ENCODE data around the gene MCU. TPM values are rescaled to one million over a fixed set of nuclear protein-coding genes. Genes with fewer than 3 reads are reported as not detected.

The MCU gene
- total and polyA plus RNA-seq, 5 donors: 14.2 to 22.1 (median 18.1) TPM

- intact Hi-C loops (cut with DNase I): no loop called here
- Histone ChIP-seq H3K4me3 (ENCODE audit: low read length) (no peak overlapping the region), H3K4me1 (ENCODE audit: control insufficient read depth, insufficient read depth, low read length) (peaks cover 4% of the 10 kb centered on the region), H3K27ac (ENCODE audit: low read length) (no peak overlapping the region), H3K9me3 (ENCODE audit: control insufficient read depth, low read length) (no peaks in the 10 kb centered on the region), H3K27me3 (ENCODE audit: control insufficient read depth, insufficient read depth) (no peaks in the 10 kb centered on the region)
- 55% methylated on average over 3 of the region's 3 CpGs for WGBS
- ATAC-seq: peak; percentile 79 to 90
- DNase-seq: no peak
Measured at GRCh38 chr10:72702868-72703581, 11.1 kb downstream of the MCU start.

GRCh38 chr10:72704117-72704516, 12.2 kb downstream of the MCU start:
- H3K4me3 ChIP-seq (ENCODE audit: low read length): no peak overlapping the region
- ATAC-seq: no peak
- peaks cover 7% of the 10 kb centered on the region for H3K4me1 ChIP-seq (ENCODE audit: control insufficient read depth, insufficient read depth, low read length)
- intact Hi-C loops (cut with DNase I): no loop called here
- H3K27ac ChIP-seq (ENCODE audit: low read length): no peak overlapping the region
- no peaks in the 10 kb centered on the region for H3K9me3 ChIP-seq (ENCODE audit: control insufficient read depth, low read length)
- no peaks in the 10 kb centered on the region for H3K27me3 ChIP-seq (ENCODE audit: control insufficient read depth, insufficient read depth)
- DNase-seq: no peak
- 89% methylated on average over 4 of the region's 4 CpGs for WGBS

- Histone ChIP-seq H3K9me3 (ENCODE audit: control insufficient read depth, low read length) (no peaks in the 10 kb centered on the region), H3K27me3 (ENCODE audit: control insufficient read depth, insufficient read depth) (no peaks in the 10 kb centered on the region), H3K4me1 (ENCODE audit: control insufficient read depth, insufficient read depth, low read length) (peaks cover 4% of the 10 kb centered on the region), H3K27ac (ENCODE audit: low read length) (no peak overlapping the region), H3K4me3 (ENCODE audit: low read length) (no peak overlapping the region)
- 9% methylated on average over 1 of the region's 1 CpG for WGBS
- intact Hi-C loops (cut with DNase I): no loop called here
- DNase-seq: peak in 1 of 3 donors; percentile 62
- ATAC-seq: peak; percentile 60 to 69
Measured at GRCh38 chr10:72709041-72709440, 17.1 kb downstream of the MCU start.

- no peaks in the 10 kb centered on the region for H3K27me3 ChIP-seq (ENCODE audit: control insufficient read depth, insufficient read depth)
- DNase-seq (no peak), ATAC-seq (no peak)
- H3K4me1 ChIP-seq (ENCODE audit: control insufficient read depth, insufficient read depth, low read length): peaks cover 4% of the 10 kb centered on the region
- intact Hi-C loops (cut with DNase I): no loop called here
- H3K4me3 ChIP-seq (ENCODE audit: low read length): no peak overlapping the region
- H3K9me3 ChIP-seq (ENCODE audit: control insufficient read depth, low read length): no peaks in the 10 kb centered on the region
- peak overlapping the region; percentile 17 for H3K27ac ChIP-seq (ENCODE audit: low read length)
- WGBS: 37% methylated on average over 2 of the region's 2 CpGs
Measured at GRCh38 chr10:72712136-72712535, 20.2 kb downstream of the MCU start.

GRCh38 chr10:72719941-72720592, 28.1 kb downstream of the MCU start:
- Histone ChIP-seq H3K4me1 (ENCODE audit: control insufficient read depth, insufficient read depth, low read length) (no peaks in the 10 kb centered on the region), H3K4me3 (ENCODE audit: low read length) (no peak overlapping the region), H3K9me3 (ENCODE audit: control insufficient read depth, low read length) (no peaks in the 10 kb centered on the region), H3K27me3 (ENCODE audit: control insufficient read depth, insufficient read depth) (no peaks in the 10 kb centered on the region), H3K27ac (ENCODE audit: low read length) (no peak overlapping the region)
- over 99% methylated on average over 2 of the region's 2 CpGs for WGBS
- intact Hi-C loops (cut with DNase I): no loop called here
- DNase-seq (no peak), ATAC-seq (no peak)

- intact Hi-C loops (cut with DNase I): no loop called here
- WGBS: 84% methylated on average over 4 of the region's 4 CpGs
- no peak overlapping the region for H3K27ac ChIP-seq (ENCODE audit: low read length)
- ATAC-seq (no peak), DNase-seq (no peak)
- no peaks in the 10 kb centered on the region for H3K4me1 ChIP-seq (ENCODE audit: control insufficient read depth, insufficient read depth, low read length)
- no peaks in the 10 kb centered on the region for H3K27me3 ChIP-seq (ENCODE audit: control insufficient read depth, insufficient read depth)
- H3K9me3 ChIP-seq (ENCODE audit: control insufficient read depth, low read length): no peaks in the 10 kb centered on the region
- no peak overlapping the region for H3K4me3 ChIP-seq (ENCODE audit: low read length)
Measured at GRCh38 chr10:72720814-72721660, 29.1 kb downstream of the MCU start.

- H3K4me3 ChIP-seq (ENCODE audit: low read length): no peak overlapping the region
- H3K9me3 ChIP-seq (ENCODE audit: control insufficient read depth, low read length): no peaks in the 10 kb centered on the region
- no peaks in the 10 kb centered on the region for H3K4me1 ChIP-seq (ENCODE audit: control insufficient read depth, insufficient read depth, low read length)
- WGBS: 51% methylated on average over 2 of the region's 2 CpGs
- DNase-seq (no peak), ATAC-seq (no peak)
- no peaks in the 10 kb centered on the region for H3K27me3 ChIP-seq (ENCODE audit: control insufficient read depth, insufficient read depth)
- no peak overlapping the region for H3K27ac ChIP-seq (ENCODE audit: low read length)
- intact Hi-C loops (cut with DNase I): no loop called here
Measured at GRCh38 chr10:72727130-72727529, 35.2 kb downstream of the MCU start.

GRCh38 chr10:72728462-72728861, 36.5 kb downstream of the MCU start:
- H3K27ac ChIP-seq (ENCODE audit: low read length): no peak overlapping the region
- no peak overlapping the region for H3K4me3 ChIP-seq (ENCODE audit: low read length)
- WGBS: 75% methylated on average over 2 of the region's 2 CpGs
- DNase-seq: no peak
- H3K27me3 ChIP-seq (ENCODE audit: control insufficient read depth, insufficient read depth): no peaks in the 10 kb centered on the region
- no peak for ATAC-seq
- intact Hi-C loops (cut with DNase I): no loop called here
- H3K9me3 ChIP-seq (ENCODE audit: control insufficient read depth, low read length): no peaks in the 10 kb centered on the region
- no peaks in the 10 kb centered on the region for H3K4me1 ChIP-seq (ENCODE audit: control insufficient read depth, insufficient read depth, low read length)

- intact Hi-C loops (cut with DNase I): no loop called here
- Histone ChIP-seq H3K27ac (ENCODE audit: low read length) (no peak overlapping the region), H3K4me3 (ENCODE audit: low read length) (no peak overlapping the region)
Measured at GRCh38 chr10:72729528-72729927, 37.6 kb downstream of the MCU start.

GRCh38 chr10:72730479-72730878, 38.5 kb downstream of the MCU start:
- Histone ChIP-seq H3K27me3 (ENCODE audit: control insufficient read depth, insufficient read depth) (no peaks in the 10 kb centered on the region), H3K4me1 (ENCODE audit: control insufficient read depth, insufficient read depth, low read length) (no peaks in the 10 kb centered on the region), H3K27ac (ENCODE audit: low read length) (no peak overlapping the region), H3K9me3 (ENCODE audit: control insufficient read depth, low read length) (no peaks in the 10 kb centered on the region), H3K4me3 (ENCODE audit: low read length) (no peak overlapping the region)
- ATAC-seq: no peak
- intact Hi-C loops (cut with DNase I): no loop called here
- no peak for DNase-seq
- 90% methylated on average over 5 of the region's 5 CpGs for WGBS

More at GRCh38 chr10:72729528-72729927, 37.6 kb downstream of the MCU start:
- Histone ChIP-seq H3K9me3 (ENCODE audit: control insufficient read depth, low read length) (no peaks in the 10 kb centered on the region), H3K4me1 (ENCODE audit: control insufficient read depth, insufficient read depth, low read length) (no peaks in the 10 kb centered on the region), H3K27me3 (ENCODE audit: control insufficient read depth, insufficient read depth) (no peaks in the 10 kb centered on the region)
- no peak for ATAC-seq
- WGBS: 72% methylated on average over 3 of the region's 3 CpGs
- DNase-seq: no peak

GRCh38 chr10:72731916-72732419, 40.0 kb downstream of the MCU start:
- 81% methylated on average over 4 of the region's 4 CpGs for WGBS
- H3K4me3 ChIP-seq (ENCODE audit: low read length): no peak overlapping the region

More at GRCh38 chr10:72731916-72732419, 40.0 kb downstream of the MCU start:
- Histone ChIP-seq H3K4me1 (ENCODE audit: control insufficient read depth, insufficient read depth, low read length) (no peaks in the 10 kb centered on the region), H3K27ac (ENCODE audit: low read length) (no peak overlapping the region), H3K27me3 (ENCODE audit: control insufficient read depth, insufficient read depth) (no peaks in the 10 kb centered on the region), H3K9me3 (ENCODE audit: control insufficient read depth, low read length) (no peaks in the 10 kb centered on the region)
- DNase-seq: no peak
- intact Hi-C loops (cut with DNase I): no loop called here
- ATAC-seq: no peak

All from right cardiac atrium (tissue), 5 donors.